ENCODE results near the gene ACER2. TPM values are rescaled to one million over a fixed set of nuclear protein-coding genes. Genes with fewer than 3 reads are reported as not detected.

Gene ACER2
- total RNA-seq, 1 donor from 2014 or later, result 10.8 TPM

DNA sequence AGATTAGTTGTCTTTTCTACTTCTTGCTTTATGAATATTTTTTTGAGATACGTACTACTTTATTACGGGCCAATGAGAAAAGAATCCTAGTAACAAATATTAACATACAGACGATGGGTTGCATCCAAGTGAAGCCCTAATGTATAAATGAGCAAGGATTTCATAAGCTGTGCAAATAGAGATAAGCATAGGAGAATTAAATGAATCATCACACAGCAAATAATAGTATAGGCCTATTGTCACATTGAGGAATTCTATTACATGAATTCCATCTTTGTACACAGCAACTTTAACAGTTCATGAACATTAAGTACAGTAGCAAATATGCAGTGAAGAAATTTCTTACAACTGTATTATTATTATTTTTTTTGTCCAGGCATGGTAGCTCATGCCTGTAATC lies 78.0 kb downstream of the ACER2 start:
- no peak for DNase-seq (ENCODE audit: low read depth)
- Histone ChIP-seq H3K4me3 (ENCODE audit: low read depth, low read length) (no peak overlapping the region), H3K27me3 (ENCODE audit: control insufficient read depth, insufficient read depth, low read length) (no peaks in the 10 kb centered on the region), H3K36me3 (ENCODE audit: control insufficient read depth, insufficient read depth, low read length) (no peaks in the 10 kb centered on the region)
- TF ChIP-seq, protein P1, sequence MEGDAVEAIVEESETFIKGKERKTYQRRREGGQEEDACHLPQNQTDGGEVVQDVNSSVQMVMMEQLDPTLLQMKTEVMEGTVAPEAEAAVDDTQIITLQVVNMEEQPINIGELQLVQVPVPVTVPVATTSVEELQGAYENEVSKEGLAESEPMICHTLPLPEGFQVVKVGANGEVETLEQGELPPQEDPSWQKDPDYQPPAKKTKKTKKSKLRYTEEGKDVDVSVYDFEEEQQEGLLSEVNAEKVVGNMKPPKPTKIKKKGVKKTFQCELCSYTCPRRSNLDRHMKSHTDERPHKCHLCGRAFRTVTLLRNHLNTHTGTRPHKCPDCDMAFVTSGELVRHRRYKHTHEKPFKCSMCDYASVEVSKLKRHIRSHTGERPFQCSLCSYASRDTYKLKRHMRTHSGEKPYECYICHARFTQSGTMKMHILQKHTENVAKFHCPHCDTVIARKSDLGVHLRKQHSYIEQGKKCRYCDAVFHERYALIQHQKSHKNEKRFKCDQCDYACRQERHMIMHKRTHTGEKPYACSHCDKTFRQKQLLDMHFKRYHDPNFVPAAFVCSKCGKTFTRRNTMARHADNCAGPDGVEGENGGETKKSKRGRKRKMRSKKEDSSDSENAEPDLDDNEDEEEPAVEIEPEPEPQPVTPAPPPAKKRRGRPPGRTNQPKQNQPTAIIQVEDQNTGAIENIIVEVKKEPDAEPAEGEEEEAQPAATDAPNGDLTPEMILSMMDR (IDR thresholded peaks at IDR 0.05; ENCODE audit: insufficient read depth, low read length, poor library complexity, severe bottlenecking), result no peak

DNA sequence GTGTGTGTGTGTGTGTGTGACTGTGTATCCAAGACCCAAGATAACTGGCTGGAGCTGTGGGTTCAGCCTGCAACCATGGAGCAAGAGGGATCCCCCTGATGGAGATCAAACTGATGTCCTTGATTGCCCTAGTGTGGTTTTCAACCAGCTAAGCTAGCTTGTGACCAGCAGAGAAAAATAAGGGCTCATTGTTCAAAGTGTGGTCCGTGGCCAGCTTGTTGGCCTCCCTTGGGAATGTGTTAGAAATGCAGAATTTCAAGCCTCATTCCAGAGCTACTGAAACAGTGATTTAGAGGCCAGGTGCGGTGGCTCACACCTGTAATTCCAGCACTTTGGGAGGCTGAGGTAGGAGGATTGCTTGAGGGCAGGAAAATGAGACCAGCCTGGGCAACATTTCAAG lies 79.9 kb downstream of the ACER2 start:
- Histone ChIP-seq H3K36me3 (ENCODE audit: control insufficient read depth, insufficient read depth, low read length) (no peaks in the 10 kb centered on the region), H3K4me3 (ENCODE audit: low read depth, low read length) (no peak overlapping the region), H3K27me3 (ENCODE audit: control insufficient read depth, insufficient read depth, low read length) (no peaks in the 10 kb centered on the region)
- DNase-seq (ENCODE audit: low read depth), result no peak
- TF ChIP-seq, protein P1 (IDR thresholded peaks at IDR 0.05; ENCODE audit: insufficient read depth, low read length, poor library complexity, severe bottlenecking), result no peak

DNA sequence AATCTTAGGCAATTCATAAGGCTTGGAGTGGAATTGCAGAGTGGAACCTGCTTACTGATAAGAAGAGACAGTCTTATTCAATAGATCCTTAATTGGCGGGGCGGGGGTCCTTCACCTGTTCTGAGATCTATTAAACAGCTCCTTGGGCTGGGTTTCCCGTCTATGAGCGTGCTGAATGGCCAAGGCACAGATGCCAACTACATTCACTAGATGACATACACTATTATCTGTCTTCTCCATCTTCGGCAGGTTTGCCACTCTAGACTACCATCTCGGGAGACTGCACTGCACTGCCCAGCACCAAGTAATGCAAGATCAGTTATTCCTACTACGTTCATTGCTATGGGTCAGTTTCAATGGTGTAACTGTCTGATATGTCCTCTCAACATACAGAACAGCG lies 81.5 kb downstream of the ACER2 start:
- DNase-seq (ENCODE audit: low read depth), result no peak
- Histone ChIP-seq H3K27me3 (ENCODE audit: control insufficient read depth, insufficient read depth, low read length) (peaks cover 2% of the 10 kb centered on the region), H3K4me3 (ENCODE audit: low read depth, low read length) (no peak overlapping the region), H3K36me3 (ENCODE audit: control insufficient read depth, insufficient read depth, low read length) (no peaks in the 10 kb centered on the region)
- TF ChIP-seq, protein P1 (IDR thresholded peaks at IDR 0.05; ENCODE audit: insufficient read depth, low read length, poor library complexity, severe bottlenecking), result no peak

DNA sequence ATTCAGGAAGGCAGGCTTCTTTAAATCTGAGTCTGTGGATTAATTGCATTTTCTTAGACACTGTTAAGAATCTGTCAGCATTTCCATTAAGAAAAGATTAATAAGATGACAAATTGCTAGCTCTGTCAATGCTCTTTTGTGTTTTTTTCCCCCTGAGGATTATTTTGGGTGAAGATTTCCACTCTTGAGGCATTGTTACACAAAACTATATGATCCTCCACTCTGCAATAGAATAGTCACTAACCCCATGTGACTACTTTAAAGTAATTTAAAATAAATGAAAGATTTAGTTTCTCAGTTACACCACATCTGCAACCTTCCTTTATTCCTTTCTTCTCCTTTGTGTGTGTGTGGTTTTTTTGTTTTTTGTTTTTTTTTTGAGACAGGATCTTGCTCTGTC lies 82.0 kb downstream of the ACER2 start:
- H3K27me3 ChIP-seq (ENCODE audit: control insufficient read depth, insufficient read depth, low read length), result peaks cover 5% of the 10 kb centered on the region
- TF ChIP-seq, protein P1 (IDR thresholded peaks at IDR 0.05; ENCODE audit: insufficient read depth, low read length, poor library complexity, severe bottlenecking), result no peak
- DNase-seq (ENCODE audit: low read depth), result no peak
- H3K36me3 ChIP-seq (ENCODE audit: control insufficient read depth, insufficient read depth, low read length), result no peaks in the 10 kb centered on the region
- no peak overlapping the region for H3K4me3 ChIP-seq (ENCODE audit: low read depth, low read length)

DNA sequence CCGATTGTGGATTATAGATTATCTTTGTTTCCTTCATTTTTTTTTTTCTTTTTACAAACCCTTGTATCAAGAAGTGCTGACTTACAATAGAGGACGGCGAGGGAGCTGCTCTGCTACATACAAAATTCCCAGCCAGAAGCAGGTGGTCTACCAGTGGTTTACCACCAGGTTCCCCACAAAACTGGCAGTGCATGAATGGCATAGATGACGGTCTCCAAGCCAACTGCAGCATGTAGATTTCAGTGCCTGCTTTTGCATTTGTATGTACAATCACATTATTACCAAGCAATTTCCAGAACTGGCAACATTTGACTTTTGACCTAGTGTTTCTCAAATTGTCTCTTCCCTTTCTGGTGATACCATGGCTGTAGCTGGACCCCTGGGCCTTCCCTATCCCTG lies 84.0 kb downstream of the ACER2 start:
- no peaks in the 10 kb centered on the region for H3K36me3 ChIP-seq (ENCODE audit: control insufficient read depth, insufficient read depth, low read length)
- DNase-seq (ENCODE audit: low read depth), result no peak
- H3K27me3 ChIP-seq (ENCODE audit: control insufficient read depth, insufficient read depth, low read length), result peaks cover 5% of the 10 kb centered on the region
- H3K4me3 ChIP-seq (ENCODE audit: low read depth, low read length), result no peak overlapping the region
- TF ChIP-seq, protein P1 (IDR thresholded peaks at IDR 0.05; ENCODE audit: insufficient read depth, low read length, poor library complexity, severe bottlenecking), result no peak

DNA sequence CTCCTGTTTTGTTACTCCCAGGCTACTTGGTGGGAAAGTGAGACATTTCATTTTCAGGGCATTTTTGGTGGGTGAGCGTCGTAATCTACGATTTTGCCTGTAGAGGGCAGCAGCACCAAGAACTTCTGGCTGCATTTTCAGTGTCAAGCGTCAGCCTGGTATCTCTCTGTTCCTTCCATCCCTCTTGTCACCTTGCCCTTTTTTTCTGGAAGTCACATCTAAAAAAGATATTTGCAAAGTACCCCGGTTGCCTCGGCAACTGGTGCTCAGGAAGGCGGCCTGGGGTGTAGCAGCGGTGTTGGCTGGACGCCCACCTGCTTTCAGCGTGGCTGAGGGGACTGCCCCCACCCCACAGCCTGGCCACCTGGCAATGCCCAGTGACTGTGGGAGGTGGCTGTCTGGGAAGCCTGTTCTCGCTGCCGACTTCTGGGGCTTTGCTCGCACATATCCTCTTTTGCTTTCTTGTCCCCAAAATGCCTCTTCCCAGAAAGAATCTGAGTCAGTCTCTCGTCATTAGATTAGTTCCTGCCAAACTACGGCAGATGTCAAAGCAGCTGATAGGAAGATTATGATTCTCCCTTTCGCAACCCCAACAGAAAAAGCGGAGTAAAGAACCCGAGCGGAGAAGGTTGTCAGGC lies 84.5 kb downstream of the ACER2 start:
- H3K4me3 ChIP-seq (ENCODE audit: low read depth, low read length), result no peak overlapping the region
- TF ChIP-seq, protein P1 (IDR thresholded peaks at IDR 0.05; ENCODE audit: insufficient read depth, low read length, poor library complexity, severe bottlenecking), result peak; percentile 77
- no peaks in the 10 kb centered on the region for H3K36me3 ChIP-seq (ENCODE audit: control insufficient read depth, insufficient read depth, low read length)
- H3K27me3 ChIP-seq (ENCODE audit: control insufficient read depth, insufficient read depth, low read length), result peaks cover 5% of the 10 kb centered on the region
- DNase-seq (ENCODE audit: low read depth), result no peak

Measured in kidney epithelial cell (primary cell).